ENCODE results near the gene SPNS2. TPM values are rescaled to one million over a fixed set of nuclear protein-coding genes. Genes with fewer than 3 reads are reported as not detected.

SPNS2 gene
- total and polyA plus RNA-seq, 2 experiments from 2014 or later: 1.7 to 2.3 TPM

- no peak for TF ChIP-seq ZNF462 (CRISPR knock-in tag; IDR thresholded peaks at IDR 0.05)
- TF ChIP-seq CTCF (conservative IDR thresholded peaks at IDR 0.05; ENCODE audit: low read depth in 2 of 2): no peak
- no peak for TF ChIP-seq EZH2phosphoT487 (IDR thresholded peaks at IDR 0.05; ENCODE audit: unreplicated experiment)
These were observed 46.2 kb downstream of the SPNS2 start (continued) for GRCh38 chr17:4544951-4545216.

- no peak overlapping the region for H3K4me3 ChIP-seq
- Mint-ChIP-seq H3K4me3 (no peak overlapping the region), H3K27me3 (ENCODE audit: insufficient read depth, low read depth, poor library complexity) (peaks cover 19% of the 10 kb centered on the region), H3K27ac (no peak overlapping the region), H3K36me3 (ENCODE audit: low read depth) (peaks cover 83% of the 10 kb centered on the region), H3K4me1 (0 out of 3 replicates have a peak, but pooled peaks cover 3% of the 10 kb centered on the region), H3K9me3 (no peaks in the 10 kb centered on the region)
- H3K27me3 ChIP-seq (ENCODE audit: insufficient read depth): no peaks in the 10 kb centered on the region
- H3K36me3 ChIP-seq (ENCODE audit: insufficient read depth): peaks cover 9% of the 10 kb centered on the region
- H3F3A ChIP-seq (replicated peaks; ENCODE audit: low read depth): 0 out of 2 replicates have a peak, but pooled peaks cover 2% of the 10 kb centered on the region
- no peaks in the 10 kb centered on the region for H3K9me2 ChIP-seq (ENCODE audit: insufficient read depth)
- H3K79me2 ChIP-seq (replicated peaks; ENCODE audit: insufficient read depth): no peaks in the 10 kb centered on the region
- H3K4me2 ChIP-seq: no peak overlapping the region
- peaks cover 27% of the 10 kb centered on the region for H4K20me1 ChIP-seq (replicated peaks; ENCODE audit: insufficient read depth)
- no peak overlapping the region for H3K27ac ChIP-seq (ENCODE audit: low read depth)
- no peak overlapping the region for H2AFZ ChIP-seq
- ATAC-seq (no peak), DNase-seq (ENCODE audit: low spot score) (no peak)
- H3K4me1 ChIP-seq (ENCODE audit: insufficient read depth): no peaks in the 10 kb centered on the region
- TF ChIP-seq EZH2phosphoT487 (IDR thresholded peaks at IDR 0.05; ENCODE audit: unreplicated experiment): no peak
- TF ChIP-seq REST (IDR thresholded peaks at IDR 0.05; ENCODE audit: unreplicated experiment): no peak
- TF ChIP-seq CREB1 (CRISPR knock-in tag; IDR thresholded peaks at IDR 0.05; ENCODE audit: low read depth): no peak
- TF ChIP-seq CTCF (conservative IDR thresholded peaks at IDR 0.05; ENCODE audit: low read depth in 2 of 2): no peak
- no peak for TF ChIP-seq STAT1 (IDR thresholded peaks at IDR 0.05; ENCODE audit: unreplicated experiment)
These were observed 46.7 kb downstream of the SPNS2 start for GRCh38 chr17:4545217-4545951.

Data from GM23338 (cell line).